Endodermal cell (in vitro differentiated cells): ENCODE measurements around the gene TBC1D23. TPM values are rescaled to one million over a fixed set of nuclear protein-coding genes. Genes with fewer than 3 reads are reported as not detected.

Experiments
- DNase-seq: peaks from one replicate; pipeline ENCODE4 v3.0.0-alpha.2; 2017
- H3K27ac ChIP-seq: 2 replicates; pipeline ENCODE4 v1.5.1; 2013; ENCODE audit warnings: mild to moderate bottlenecking, low read depth, low read length, moderate library complexity
- H3K27me3 ChIP-seq: 2 replicates; pipeline ENCODE4 v1.6.1; 2013; ENCODE audit warnings: mild to moderate bottlenecking, low read length, moderate library complexity; ENCODE audit not compliant: insufficient read depth, control insufficient read depth, poor library complexity, severe bottlenecking
- H3K36me3 ChIP-seq: 2 replicates; pipeline ENCODE4 v1.7.0; 2013; ENCODE audit warnings: mild to moderate bottlenecking, low read length, moderate library complexity; ENCODE audit not compliant: control insufficient read depth, insufficient read depth
- H3K4me1 ChIP-seq: one replicate; pipeline ENCODE4 v1.7.0; 2013; ENCODE audit warnings: low read length; ENCODE audit not compliant: control insufficient read depth, insufficient read depth
- H3K4me3 ChIP-seq: 2 replicates; pipeline ENCODE4 v1.5.1; 2013; ENCODE audit warnings: mild to moderate bottlenecking, low read length, moderate library complexity
- H3K9ac ChIP-seq: 2 replicates; pipeline ENCODE4 v1.6.1; 2013; ENCODE audit warnings: mild to moderate bottlenecking, low read length, moderate library complexity; ENCODE audit not compliant: poor library complexity, severe bottlenecking; ENCODE audit errors: extremely low read depth
- H3K9me3 ChIP-seq: 2 replicates; pipeline ENCODE4 v1.6.1; 2013; ENCODE audit warnings: mild to moderate bottlenecking, low read length, moderate library complexity; ENCODE audit not compliant: control insufficient read depth
- H3K27ac Mint-ChIP-seq: 2 replicates; pipeline ENCODE4 v1.8.0; 2020; ENCODE audit warnings: mixed read lengths
- H3K27me3 Mint-ChIP-seq: 2 replicates; pipeline ENCODE4 v1.8.0; 2021; ENCODE audit warnings: mild to moderate bottlenecking, mixed read lengths; ENCODE audit not compliant: insufficient read depth
- H3K36me3 Mint-ChIP-seq: 2 replicates; pipeline ENCODE4 v1.8.0; 2020; ENCODE audit warnings: low read depth, mixed read lengths
- H3K4me1 Mint-ChIP-seq: 2 replicates; pipeline ENCODE4 v1.8.0; 2020; ENCODE audit warnings: mixed read lengths
- H3K4me3 Mint-ChIP-seq: 2 replicates; pipeline ENCODE4 v1.8.0; 2020; ENCODE audit warnings: mild to moderate bottlenecking, moderate library complexity, mixed read lengths
- H3K9me3 Mint-ChIP-seq: 2 replicates; pipeline ENCODE4 v1.8.0; 2020; ENCODE audit warnings: mild to moderate bottlenecking, mixed read lengths
- WGBS, 2 experiments: methylation state at CpG; one replicate each; pipeline versions ENCODE4 v1.1.5 to v1.1.7; 2013; ENCODE audit warnings: missing lambda C conversion rate in 2 of 2, mixed read lengths in 1 of 2; ENCODE audit not compliant: insufficient coverage in 1 of 2, insufficient read length in 1 of 2; 5-methylcytosine and 5-hydroxymethylcytosine counted together
- total RNA-seq, 2 donors: library from RNA; stranded (reverse); fragmentation: NEBNext Ultra II Directional in 1 of 2; extraction: Animal tissue kit (Norgen Biotek cat#: 25700) in 1 of 2; gene quantifications; 2 replicates in 1 of 2; 3 replicates in 1 of 2; pipeline ENCODE4 v1.2.1, GENCODE V29; 2021
- TF ChIP-seq, protein P1 (sequence below): fragments of 200-600 bp; sonication (generic); conservative IDR thresholded peaks from 2 replicates; pipeline ENCODE4 v1.5.0; 2021; ENCODE audit warnings: antibody characterized with exemption, mild to moderate bottlenecking

The TBC1D23 gene
- total RNA-seq, 2 donors from 2014 or later, result 30.9 to 32.0 TPM

DNA sequence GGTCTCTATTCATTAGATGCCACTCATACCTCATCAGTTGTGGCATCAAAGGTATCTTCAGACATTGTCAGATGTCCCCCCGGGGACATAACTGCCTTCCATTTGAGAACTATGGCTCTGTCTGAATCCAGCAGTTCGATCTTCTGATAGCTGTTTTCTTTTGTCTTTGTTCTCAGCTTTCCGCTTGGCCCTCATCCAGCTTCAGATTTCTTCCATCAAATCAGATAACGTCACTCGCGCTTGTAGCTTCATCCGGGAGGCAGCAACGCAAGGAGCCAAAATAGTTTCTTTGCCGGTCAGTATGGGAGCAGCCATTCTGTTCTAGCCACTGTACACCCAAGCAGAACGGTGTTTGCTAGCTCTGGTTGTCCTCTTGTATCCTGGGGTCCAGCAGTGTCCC lies 78.1 kb downstream of the TBC1D23 start:
- Mint-ChIP-seq H3K9me3 (no peaks in the 10 kb centered on the region), H3K36me3 (peaks cover 26% of the 10 kb centered on the region), H3K4me1 (peaks cover 17% of the 10 kb centered on the region), H3K27me3 (peaks cover 1% of the 10 kb centered on the region), H3K4me3 (no peak overlapping the region), H3K27ac (no peak overlapping the region)
- Histone ChIP-seq H3K27me3 (no peaks in the 10 kb centered on the region), H3K27ac (no peak overlapping the region), H3K36me3 (peaks cover 48% of the 10 kb centered on the region), H3K4me3 (no peak overlapping the region), H3K9ac (no peak overlapping the region), H3K4me1 (peaks cover 3% of the 10 kb centered on the region), H3K9me3 (peaks cover 4% of the 10 kb centered on the region)
- 95% methylated on average over 10 of the region's 10 CpGs for WGBS, 2 experiments
- DNase-seq, result no peak
- TF ChIP-seq, protein P1, sequence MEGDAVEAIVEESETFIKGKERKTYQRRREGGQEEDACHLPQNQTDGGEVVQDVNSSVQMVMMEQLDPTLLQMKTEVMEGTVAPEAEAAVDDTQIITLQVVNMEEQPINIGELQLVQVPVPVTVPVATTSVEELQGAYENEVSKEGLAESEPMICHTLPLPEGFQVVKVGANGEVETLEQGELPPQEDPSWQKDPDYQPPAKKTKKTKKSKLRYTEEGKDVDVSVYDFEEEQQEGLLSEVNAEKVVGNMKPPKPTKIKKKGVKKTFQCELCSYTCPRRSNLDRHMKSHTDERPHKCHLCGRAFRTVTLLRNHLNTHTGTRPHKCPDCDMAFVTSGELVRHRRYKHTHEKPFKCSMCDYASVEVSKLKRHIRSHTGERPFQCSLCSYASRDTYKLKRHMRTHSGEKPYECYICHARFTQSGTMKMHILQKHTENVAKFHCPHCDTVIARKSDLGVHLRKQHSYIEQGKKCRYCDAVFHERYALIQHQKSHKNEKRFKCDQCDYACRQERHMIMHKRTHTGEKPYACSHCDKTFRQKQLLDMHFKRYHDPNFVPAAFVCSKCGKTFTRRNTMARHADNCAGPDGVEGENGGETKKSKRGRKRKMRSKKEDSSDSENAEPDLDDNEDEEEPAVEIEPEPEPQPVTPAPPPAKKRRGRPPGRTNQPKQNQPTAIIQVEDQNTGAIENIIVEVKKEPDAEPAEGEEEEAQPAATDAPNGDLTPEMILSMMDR, result no peak

DNA sequence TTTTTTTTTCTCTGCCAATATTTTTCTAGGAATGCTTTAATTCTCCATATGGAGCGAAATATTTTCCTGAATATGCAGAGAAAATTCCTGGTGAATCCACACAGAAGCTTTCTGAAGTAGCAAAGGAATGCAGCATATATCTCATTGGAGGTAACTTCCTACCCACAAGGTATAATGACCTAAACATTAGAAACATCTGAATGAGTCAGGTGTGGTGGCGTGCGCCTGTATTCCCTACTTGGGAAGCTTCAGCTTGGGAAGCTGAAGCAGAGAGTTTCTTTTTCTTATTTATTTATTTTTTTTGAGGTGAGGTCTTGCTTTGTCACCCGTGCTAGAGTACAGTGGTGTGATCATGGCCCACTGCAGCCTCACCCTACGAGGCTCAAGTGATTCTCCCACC lies 79.0 kb downstream of the TBC1D23 start:
- Histone ChIP-seq H3K9ac (no peak overlapping the region), H3K4me3 (no peak overlapping the region), H3K36me3 (peaks cover 55% of the 10 kb centered on the region), H3K4me1 (peaks cover 3% of the 10 kb centered on the region), H3K27ac (no peak overlapping the region), H3K9me3 (peaks cover 4% of the 10 kb centered on the region), H3K27me3 (no peaks in the 10 kb centered on the region)
- Mint-ChIP-seq H3K36me3 (peaks cover 31% of the 10 kb centered on the region), H3K4me1 (peaks cover 14% of the 10 kb centered on the region), H3K27ac (no peak overlapping the region), H3K4me3 (no peak overlapping the region), H3K27me3 (no peaks in the 10 kb centered on the region), H3K9me3 (no peaks in the 10 kb centered on the region)
- TF ChIP-seq, protein P1, result no peak
- 96 to 100% methylated on average over 2 to 5 of the region's 5 CpGs for WGBS, 2 experiments
- DNase-seq, result no peak

DNA sequence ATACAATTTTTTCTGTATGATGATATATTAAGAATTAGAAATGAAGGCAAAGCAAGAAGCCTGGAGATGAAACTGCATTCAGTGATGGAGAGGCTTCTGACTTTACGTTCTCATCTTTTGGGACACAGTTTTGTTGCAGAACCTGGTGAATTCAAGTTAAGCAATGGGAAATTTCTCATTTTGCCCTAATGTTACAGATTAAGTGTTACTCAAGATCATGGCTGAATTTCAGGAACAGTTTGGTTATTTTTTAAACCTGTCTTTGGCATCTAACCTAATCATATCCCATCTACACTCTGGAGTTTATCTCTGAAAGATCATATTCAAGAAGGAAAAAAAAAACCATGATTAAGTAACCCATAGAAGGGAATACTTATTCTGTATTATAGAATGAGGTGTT lies 79.7 kb downstream of the TBC1D23 start:
- Histone ChIP-seq H3K27ac (no peak overlapping the region), H3K4me3 (no peak overlapping the region), H3K36me3 (peaks cover 58% of the 10 kb centered on the region), H3K27me3 (no peaks in the 10 kb centered on the region), H3K9ac (no peak overlapping the region), H3K9me3 (peaks cover 4% of the 10 kb centered on the region), H3K4me1 (no peaks in the 10 kb centered on the region)
- Mint-ChIP-seq H3K9me3 (no peaks in the 10 kb centered on the region), H3K4me3 (no peak overlapping the region), H3K36me3 (peaks cover 35% of the 10 kb centered on the region), H3K27ac (no peak overlapping the region), H3K4me1 (peaks cover 9% of the 10 kb centered on the region), H3K27me3 (no peaks in the 10 kb centered on the region)
- TF ChIP-seq, protein P1, result no peak
- WGBS, 2 experiments, result 86 to 94% methylated on average over 1 of the region's 1 CpG
- no peak for DNase-seq
